Vagina (tissue), 2 donors: ENCODE measurements around the gene PIK3R6.

Source experiments
- POLR2A ChIP-seq, 2 donors: fragments of 450-650 bp; IDR thresholded peaks; one replicate each; pipeline ENCODE4 v1.6.1; 2017; ENCODE audit warnings: antibody characterized with exemption in 2 of 2, mild to moderate bottlenecking in 2 of 2, moderate library complexity in 2 of 2
- POLR2AphosphoS5 ChIP-seq, 2 donors: sonication (generic); formaldehyde crosslinking; IDR thresholded peaks; one replicate each; pipeline ENCODE4 v1.9.0; 2017; ENCODE audit warnings: antibody characterized with exemption in 2 of 2, mild to moderate bottlenecking in 2 of 2, low read depth in 1 of 2; ENCODE audit not compliant: insufficient read depth in 1 of 2
- TF ChIP-seq, protein P1 (sequence below), 3 experiments: fragments of 450-650 bp in 2 of 3; fragments of 200-600 bp in 1 of 3; sonication (generic) in 1 of 3; IDR thresholded peaks; one replicate each; pipeline ENCODE4 v1.5.1; 2017 to 2019; ENCODE audit warnings: antibody characterized with exemption in 3 of 3, mild to moderate bottlenecking in 2 of 3, moderate library complexity in 2 of 3

DNA sequence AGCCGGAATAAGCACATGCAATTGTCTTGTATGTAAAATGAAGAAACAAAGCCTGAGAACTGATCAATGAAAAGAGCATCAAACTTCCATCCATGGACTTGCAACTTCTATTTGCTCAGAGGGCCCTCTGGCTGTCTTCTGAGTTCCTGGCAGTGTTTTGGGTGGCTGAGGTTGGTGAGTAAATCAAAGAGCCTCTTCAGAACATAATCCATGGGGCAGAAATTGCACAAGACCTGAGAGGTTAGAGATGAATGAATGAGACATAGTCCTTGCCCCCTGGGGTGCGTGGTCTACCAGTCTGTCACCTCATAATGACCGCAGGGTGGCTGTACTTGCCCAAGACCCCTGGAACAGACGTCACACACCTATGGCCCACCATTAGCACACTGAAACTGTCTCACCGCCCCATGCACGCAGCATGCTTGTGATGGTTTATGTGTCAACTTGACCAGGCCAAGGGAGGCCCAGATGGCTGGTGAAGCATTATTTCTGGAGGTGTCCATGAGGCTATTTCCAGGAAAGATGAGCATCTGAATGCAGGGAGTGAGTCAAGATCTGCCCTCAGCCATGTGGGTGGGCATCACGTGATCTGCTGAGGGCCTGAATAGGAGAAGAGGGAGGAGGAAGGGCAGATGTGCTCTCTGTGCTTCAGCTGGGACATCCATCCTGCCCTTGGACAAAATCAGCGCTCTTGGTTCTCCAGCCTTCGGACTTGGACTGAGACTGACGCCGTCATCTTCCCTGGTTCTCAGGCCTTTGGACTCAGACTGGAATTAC is 8.3 kb downstream of the PIK3R6 start:
- TF ChIP-seq POLR2A (IDR thresholded peaks at IDR 0.05) (no peak), POLR2AphosphoS5 (IDR thresholded peaks at IDR 0.05; ENCODE audit: insufficient read depth in 1 of 2, low read depth in 1 of 2) (no peak)
- TF ChIP-seq, protein P1, sequence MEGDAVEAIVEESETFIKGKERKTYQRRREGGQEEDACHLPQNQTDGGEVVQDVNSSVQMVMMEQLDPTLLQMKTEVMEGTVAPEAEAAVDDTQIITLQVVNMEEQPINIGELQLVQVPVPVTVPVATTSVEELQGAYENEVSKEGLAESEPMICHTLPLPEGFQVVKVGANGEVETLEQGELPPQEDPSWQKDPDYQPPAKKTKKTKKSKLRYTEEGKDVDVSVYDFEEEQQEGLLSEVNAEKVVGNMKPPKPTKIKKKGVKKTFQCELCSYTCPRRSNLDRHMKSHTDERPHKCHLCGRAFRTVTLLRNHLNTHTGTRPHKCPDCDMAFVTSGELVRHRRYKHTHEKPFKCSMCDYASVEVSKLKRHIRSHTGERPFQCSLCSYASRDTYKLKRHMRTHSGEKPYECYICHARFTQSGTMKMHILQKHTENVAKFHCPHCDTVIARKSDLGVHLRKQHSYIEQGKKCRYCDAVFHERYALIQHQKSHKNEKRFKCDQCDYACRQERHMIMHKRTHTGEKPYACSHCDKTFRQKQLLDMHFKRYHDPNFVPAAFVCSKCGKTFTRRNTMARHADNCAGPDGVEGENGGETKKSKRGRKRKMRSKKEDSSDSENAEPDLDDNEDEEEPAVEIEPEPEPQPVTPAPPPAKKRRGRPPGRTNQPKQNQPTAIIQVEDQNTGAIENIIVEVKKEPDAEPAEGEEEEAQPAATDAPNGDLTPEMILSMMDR (IDR thresholded peaks at IDR 0.05) = no peak
